Left lung (tissue), 10 donors: ENCODE results near the gene NUP85. TPM values are rescaled to one million over a fixed set of nuclear protein-coding genes. Genes with fewer than 3 reads are reported as not detected.

ENCODE experiments used
- ATAC-seq: fragments of 200-7000 bp; cut with Tn5 transposase; one replicate; pipeline ENCODE4 v1.9.1; 2020; ENCODE audit warnings: moderate library complexity
- DNase-seq, 4 donors: peaks; one replicate each; pipeline ENCODE4 v3.0.0-alpha.2; 2013 to 2020
- H3K27ac ChIP-seq, 2 donors: fragments of 200-600 bp; sonication (generic) in 1 of 2; one replicate each; pipeline versions ENCODE4 v1.5.0 to v1.8.0; 2020 to 2021
- H3K27me3 ChIP-seq, 2 donors: fragments of 200-600 bp; sonication (generic) in 1 of 2; one replicate each; pipeline versions ENCODE4 v1.5.0 to v1.8.0; 2020 to 2021
- H3K36me3 ChIP-seq, 2 donors: fragments of 200-600 bp; sonication (generic) in 1 of 2; one replicate each; pipeline versions ENCODE4 v1.5.0 to v1.8.0; 2020 to 2021
- H3K4me1 ChIP-seq, 2 donors: fragments of 200-600 bp; one replicate each; pipeline ENCODE4 v1.8.0; 2021
- H3K4me3 ChIP-seq, 2 donors: fragments of 200-600 bp; sonication (generic) in 1 of 2; one replicate each; pipeline versions ENCODE4 v1.5.0 to v1.8.0; 2020 to 2021; ENCODE audit warnings: mild to moderate bottlenecking in 1 of 2
- H3K9me3 ChIP-seq, 2 donors: fragments of 200-600 bp; sonication (generic) in 1 of 2; one replicate each; pipeline versions ENCODE4 v1.5.0 to v1.8.0; 2020 to 2021
- CTCF ChIP-seq, 2 donors: fragments of 200-600 bp; sonication (generic) in 1 of 2; IDR thresholded peaks; one replicate each; pipeline versions ENCODE4 v1.5.0 to v1.8.0; 2021; ENCODE audit warnings: antibody characterized with exemption in 2 of 2
- intact Hi-C, 2 donors: fragments of 100-400 bp; cut with DNase I; formaldehyde crosslinking; loops; one replicate each; pipeline versions ENCODE4 v1.11.2 to v1.14.2; 2022
- polyA plus RNA-seq, 6 donors: library from polyadenylated mRNA; unstranded; fragments of 120-200 nt; gene quantifications; one replicate each; pipeline ENCODE4 v1.2.1, GENCODE V29; 2013; ENCODE audit not compliant: insufficient read length in 6 of 6
- total RNA-seq, 2 donors: library from RNA; stranded (reverse); fragmentation: NEBNext Ultra II Directional; extraction: Animal tissue kit (Norgen Biotek cat#: 25700); gene quantifications; one replicate each; pipeline ENCODE4 v1.2.1, GENCODE V29; 2021
- donor health status: DM: no; HTN: yes; CAD: no.
- donor health status: DM: no; HTN: no; CAD: no.

Gene NUP85
- total and polyA plus RNA-seq, 8 donors: 53.3 to 101 (median 78.4) TPM

DNA sequence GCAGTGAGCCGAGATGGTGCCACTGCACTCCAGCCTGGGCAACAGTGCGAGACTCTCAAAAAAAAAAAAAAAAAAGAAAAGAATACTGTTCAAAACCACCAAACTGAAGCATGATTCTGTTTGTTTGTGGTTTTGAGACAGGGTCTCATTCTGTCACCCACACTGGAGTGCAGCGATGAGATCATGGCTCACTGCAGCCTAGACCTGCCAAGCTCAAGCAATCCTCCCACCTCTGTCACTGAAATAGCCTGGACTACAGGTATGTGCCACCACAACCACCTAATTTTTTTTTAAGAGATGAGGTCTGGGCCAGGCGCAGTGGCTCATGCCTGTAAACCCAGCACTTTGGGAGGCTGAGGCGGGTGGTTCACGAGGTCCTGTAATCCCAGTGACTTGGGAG, 27.0 kb upstream of the NUP85 start:
- Histone ChIP-seq H3K36me3 (peaks cover 0 to 69% of the 10 kb centered on the region in 2 donors), H3K27ac (no peak overlapping the region), H3K27me3 (no peaks in the 10 kb centered on the region), H3K4me3 (no peak overlapping the region), H3K9me3 (no peaks in the 10 kb centered on the region), H3K4me1 (peaks cover 0 to 29% of the 10 kb centered on the region in 2 donors)
- DNase-seq (no peak), ATAC-seq (no peak)
- TF ChIP-seq CTCF (IDR thresholded peaks at IDR 0.05): no peak
- intact Hi-C loops: loop anchor here in 1 of 2 donors (10.0 kb wide), 1 partner anchor 64 kb away; no protein-coding TSS in a partner anchor

GRCh38 chr17:75181110-75181509, 24.4 kb upstream of the NUP85 start:
- intact Hi-C loops: no loop called here
- no peak for DNase-seq
- H3K27ac ChIP-seq: peak overlapping the region; percentile 99

GRCh38 chr17:75181608-75182318, 23.7 kb upstream of the NUP85 start:
- intact Hi-C loops: no loop called here
- H3K27ac ChIP-seq: peak overlapping the region; percentile 99
- H3K36me3 ChIP-seq: peaks cover 0 to 36% of the 10 kb centered on the region in 2 donors
- H3K4me1 ChIP-seq: peaks cover 0 to 34% of the 10 kb centered on the region in 2 donors
- TF ChIP-seq CTCF (IDR thresholded peaks at IDR 0.05): no peak
- no peaks in the 10 kb centered on the region for H3K9me3 ChIP-seq
- peak overlapping the region; percentile 94 to 96 for H3K4me3 ChIP-seq
- no peaks in the 10 kb centered on the region for H3K27me3 ChIP-seq
- DNase-seq (peak in 2 of 4 donors; percentile 11 to 26), ATAC-seq (peak; percentile 11)

More at GRCh38 chr17:75181110-75181509, 24.4 kb upstream of the NUP85 start:
- no peaks in the 10 kb centered on the region for H3K9me3 ChIP-seq
- no peaks in the 10 kb centered on the region for H3K27me3 ChIP-seq
- TF ChIP-seq CTCF (IDR thresholded peaks at IDR 0.05): no peak
- ATAC-seq: no peak
- peaks cover 0 to 42% of the 10 kb centered on the region in 2 donors for H3K36me3 ChIP-seq
- H3K4me1 ChIP-seq: peaks cover 0 to 34% of the 10 kb centered on the region in 2 donors
- H3K4me3 ChIP-seq: peak overlapping the region; percentile 94 to 96

- DNase-seq (peak in 2 of 4 donors; percentile 56 to 87), ATAC-seq (no peak)
- no peak for TF ChIP-seq CTCF (IDR thresholded peaks at IDR 0.05)
- Histone ChIP-seq H3K27me3 (no peaks in the 10 kb centered on the region), H3K9me3 (no peaks in the 10 kb centered on the region), H3K4me3 (peak overlapping the region; percentile 94 to 96), H3K27ac (peak overlapping the region; percentile 99), H3K36me3 (peaks cover 0 to 31% of the 10 kb centered on the region in 2 donors), H3K4me1 (peaks cover 0 to 34% of the 10 kb centered on the region in 2 donors)
- intact Hi-C loops: no loop called here
Measured at GRCh38 chr17:75182319-75182568, 23.2 kb upstream of the NUP85 start.

DNA sequence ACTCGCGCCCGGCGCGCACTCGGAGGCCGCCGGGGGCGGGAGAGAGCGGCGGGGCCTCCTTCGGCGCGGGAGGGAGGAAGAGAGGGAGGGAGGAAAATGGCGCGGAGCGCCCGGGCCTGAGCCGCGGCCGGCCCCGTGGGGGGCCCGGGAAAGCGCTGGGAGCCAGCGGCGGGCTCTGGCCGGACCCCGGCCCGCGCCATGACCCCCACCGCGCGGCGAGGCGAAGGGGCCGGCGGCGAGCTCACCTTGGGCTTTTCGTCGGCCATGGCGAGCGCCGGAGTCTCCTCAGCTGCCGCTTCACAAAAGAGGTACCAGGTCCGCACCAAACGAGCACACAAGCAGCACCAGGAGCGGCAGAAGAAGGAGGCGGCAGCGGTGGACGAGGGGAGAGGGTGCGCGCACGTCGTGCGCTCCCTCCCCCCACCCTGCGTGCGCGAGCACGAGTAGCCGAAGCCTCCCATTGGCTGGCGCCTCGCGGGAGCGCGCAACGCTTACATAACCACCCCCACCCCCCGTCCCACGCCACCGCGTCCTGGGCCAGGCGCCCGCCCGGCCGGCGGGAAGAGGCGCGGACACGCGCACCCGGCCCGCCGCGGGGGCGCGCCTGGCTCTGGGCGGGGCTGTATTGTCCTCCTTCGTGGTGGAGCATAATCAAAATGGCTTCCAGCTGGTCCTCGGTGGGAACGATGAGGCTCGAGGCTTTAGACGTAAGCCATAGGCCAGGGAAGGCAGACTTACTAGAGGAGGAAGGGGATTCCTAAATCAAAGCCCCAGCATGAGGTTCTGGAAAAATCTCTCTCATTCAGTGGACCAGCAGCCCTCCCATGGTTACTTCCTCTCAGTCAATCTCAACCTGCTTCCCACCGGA, 22.7 kb upstream of the NUP85 start, which contains the start of gene SUMO2:
Gene SUMO2 (minus strand): TSS at position 391 of the 868 bp plus-strand sequence. CDS start 125 bp downstream, at position 266.
- TF ChIP-seq CTCF (IDR thresholded peaks at IDR 0.05): peak; percentile 34 to 41
- peaks cover 0 to 34% of the 10 kb centered on the region in 2 donors for H3K4me1 ChIP-seq
- DNase-seq: peak; percentile 94 to 99 (median 96)
- peaks cover 0 to 25% of the 10 kb centered on the region in 2 donors for H3K36me3 ChIP-seq
- peak; percentile 94 for ATAC-seq
- H3K9me3 ChIP-seq: no peaks in the 10 kb centered on the region
- intact Hi-C loops: no loop called here
- H3K27me3 ChIP-seq: no peaks in the 10 kb centered on the region
- H3K4me3 ChIP-seq: peak within 1 kb of the TSS; percentile 94 to 96
- peak within 1 kb of the TSS; percentile 99 for H3K27ac ChIP-seq
